ENCODE data around the gene PACRG.
"Not testable (repeated sequence)": the region's sequence is repeated elsewhere in the genome, so short reads cannot be mapped to it uniquely, and the experiment has no call there.

PACRG gene

DNA sequence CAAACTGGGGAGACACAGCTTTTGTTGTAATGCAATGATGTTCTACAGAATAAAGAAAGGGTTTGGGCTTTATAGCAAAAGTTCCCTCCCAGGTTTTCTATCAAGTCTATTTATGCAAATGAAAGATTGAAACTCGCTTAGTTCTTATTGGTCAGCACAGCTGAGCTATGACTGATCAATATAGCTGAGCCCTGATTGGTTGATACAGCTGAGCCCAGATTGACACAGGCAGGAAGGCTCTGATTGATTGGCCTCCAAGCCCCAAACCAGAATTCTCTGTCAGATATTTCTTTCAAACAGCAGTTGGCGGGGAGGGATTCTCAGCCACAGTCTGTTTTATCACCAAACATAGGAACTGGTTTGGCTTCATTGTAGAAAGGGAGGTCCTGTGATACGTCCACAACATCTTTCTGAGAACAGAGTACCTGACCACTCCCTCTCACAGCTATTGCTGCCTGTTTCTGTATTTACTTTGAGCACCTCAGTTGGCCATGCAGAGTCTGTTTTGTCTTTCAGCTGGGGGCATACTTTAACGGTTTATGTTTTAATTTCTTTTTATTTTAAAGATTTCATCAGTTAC lies 223.5 kb downstream of the PACRG start:
- DNase-seq, result no peak

DNA sequence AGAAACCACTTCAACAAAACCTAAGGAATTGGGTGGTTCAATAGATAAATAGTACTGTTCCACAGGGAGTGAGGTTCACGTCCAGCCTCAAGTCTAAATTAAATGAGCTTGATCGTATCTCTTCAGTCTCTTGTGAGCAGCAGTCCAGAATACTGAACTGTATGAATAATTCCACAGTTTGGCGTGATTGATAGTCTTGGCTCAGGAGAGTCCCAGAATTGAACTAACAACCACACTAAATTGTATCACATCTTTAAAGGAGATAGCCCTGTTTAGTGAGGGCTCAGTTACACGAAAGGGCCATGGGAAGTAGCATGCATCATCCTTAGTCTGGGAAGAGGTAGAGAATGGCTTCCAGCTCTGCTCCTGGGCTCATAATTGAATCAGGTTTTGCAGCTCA lies 224.6 kb downstream of the PACRG start:
- DNase-seq, result no peak

DNA sequence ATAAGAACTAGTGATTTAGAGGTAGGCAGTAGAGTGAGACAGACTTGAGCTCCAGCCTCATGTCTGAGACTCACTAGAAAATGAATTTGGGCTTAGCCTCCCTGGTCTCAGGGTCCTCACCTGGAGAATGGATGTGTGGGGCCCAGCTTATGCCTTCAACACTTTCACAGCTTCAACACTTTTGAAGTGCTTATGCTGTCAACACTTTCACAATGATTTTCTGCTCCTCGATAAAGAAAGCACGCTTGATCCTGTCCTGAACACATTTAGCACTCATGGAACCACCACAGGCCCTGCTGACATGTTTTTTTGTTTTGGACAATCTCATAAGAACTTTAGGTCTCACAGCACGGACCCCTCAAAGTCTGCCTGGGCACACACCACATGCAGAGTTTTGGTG lies 229.3 kb downstream of the PACRG start:
- no peak for DNase-seq

DNA sequence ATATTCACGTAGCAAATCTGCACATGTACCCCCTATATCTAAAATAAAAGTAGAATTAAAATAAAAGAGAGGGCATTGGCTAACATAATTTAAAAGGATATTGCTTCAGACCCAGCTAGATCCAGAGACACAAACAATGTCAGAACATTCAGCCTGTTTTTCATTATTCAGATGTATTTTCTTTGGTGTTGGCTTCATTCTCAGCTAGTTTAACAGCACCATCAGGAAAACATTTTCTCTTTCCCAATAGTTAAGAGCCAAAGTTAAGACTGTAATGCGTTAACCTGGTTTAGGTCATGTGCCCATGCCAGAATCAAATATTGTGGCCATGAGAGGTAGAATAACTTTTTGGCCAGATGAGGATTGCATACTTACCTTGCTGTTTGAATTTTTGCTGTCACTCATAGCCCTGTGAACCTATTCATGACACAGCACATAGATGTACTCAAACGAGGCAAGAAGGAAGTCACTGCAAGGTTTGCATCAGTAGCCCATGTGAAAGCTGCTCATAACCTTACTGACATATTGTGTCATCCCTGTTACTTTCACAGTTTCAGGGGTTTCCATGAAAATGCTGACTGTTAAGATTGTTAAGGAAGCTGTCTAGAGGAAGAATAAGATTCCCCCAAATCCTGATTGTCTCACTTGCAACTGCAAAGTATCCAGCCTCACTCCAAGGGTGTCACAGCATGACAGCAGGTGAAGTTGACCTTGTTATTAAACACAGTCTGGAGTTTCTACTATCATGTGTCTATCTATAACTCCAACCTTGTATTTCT lies 233.1 kb downstream of the PACRG start:
- no peak for DNase-seq

DNA sequence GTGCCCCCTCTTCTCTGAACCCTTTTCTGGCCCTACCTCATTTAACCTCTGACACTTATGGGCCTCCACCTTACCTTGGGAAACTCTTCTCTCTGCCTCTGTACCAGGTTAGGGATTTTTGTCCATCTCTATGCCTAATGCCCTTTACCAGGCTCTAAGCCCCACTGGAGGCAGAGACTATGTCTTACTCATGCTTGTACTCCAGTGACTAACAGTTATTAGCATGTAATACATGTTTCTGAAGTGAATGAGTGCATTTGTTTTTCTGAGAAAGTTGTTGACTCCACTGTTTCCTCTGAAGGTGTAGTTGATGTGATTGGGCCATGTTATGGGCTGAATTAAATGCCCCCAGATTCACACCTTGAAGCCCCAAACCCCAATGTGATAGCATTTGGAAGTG lies 234.3 kb downstream of the PACRG start:
- DNase-seq, result no peak

DNA sequence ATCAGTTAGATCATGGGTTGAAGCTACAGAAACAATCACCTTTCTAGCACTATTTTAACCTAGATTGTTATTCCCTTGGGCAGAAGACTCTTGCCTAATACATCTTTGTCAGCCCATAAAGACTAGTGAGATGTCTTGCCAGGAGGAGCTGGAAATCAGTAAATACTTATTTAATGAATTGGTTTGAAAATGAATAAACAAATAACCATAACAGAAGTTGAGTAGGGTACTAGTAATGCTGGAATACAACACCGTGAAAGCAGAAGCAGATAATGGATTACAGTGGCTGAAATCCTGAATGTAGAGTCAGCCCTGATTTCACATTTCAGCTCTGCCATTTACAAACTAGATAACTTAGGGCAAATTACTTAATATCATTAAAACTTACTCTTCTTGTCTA lies 236.1 kb downstream of the PACRG start:
- no peak for DNase-seq

DNA sequence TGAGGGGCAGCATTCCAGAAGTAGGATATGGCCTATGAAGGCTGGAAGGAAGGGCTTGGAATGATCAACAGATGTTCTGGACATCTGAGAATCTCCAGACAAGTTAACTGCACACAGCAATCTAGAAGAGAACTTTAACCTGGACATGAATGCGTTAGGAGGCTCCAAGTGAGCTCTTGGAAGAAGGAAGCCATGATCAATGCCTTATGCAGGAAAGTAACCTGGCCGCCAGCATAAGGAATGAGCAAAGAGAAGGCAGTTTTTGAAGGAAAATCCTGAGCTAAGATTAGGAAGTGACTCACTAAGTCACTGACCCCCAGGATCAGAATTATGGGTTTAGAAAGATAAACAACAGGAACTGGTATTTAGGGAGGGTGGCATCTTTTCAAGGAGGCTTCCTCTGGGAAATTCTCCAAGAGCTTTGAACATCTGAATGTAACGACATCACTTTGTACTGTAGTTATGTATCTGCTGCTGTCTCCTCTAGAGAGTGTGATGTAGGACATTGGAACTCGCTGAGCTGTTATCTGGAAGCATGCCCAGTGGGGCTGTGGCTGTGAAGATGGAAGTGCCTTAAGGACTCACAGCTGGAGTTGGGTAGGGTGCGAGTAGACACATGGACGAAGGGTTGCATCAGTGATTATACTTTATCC lies 236.8 kb downstream of the PACRG start:
- DNase-seq, result no peak

DNA sequence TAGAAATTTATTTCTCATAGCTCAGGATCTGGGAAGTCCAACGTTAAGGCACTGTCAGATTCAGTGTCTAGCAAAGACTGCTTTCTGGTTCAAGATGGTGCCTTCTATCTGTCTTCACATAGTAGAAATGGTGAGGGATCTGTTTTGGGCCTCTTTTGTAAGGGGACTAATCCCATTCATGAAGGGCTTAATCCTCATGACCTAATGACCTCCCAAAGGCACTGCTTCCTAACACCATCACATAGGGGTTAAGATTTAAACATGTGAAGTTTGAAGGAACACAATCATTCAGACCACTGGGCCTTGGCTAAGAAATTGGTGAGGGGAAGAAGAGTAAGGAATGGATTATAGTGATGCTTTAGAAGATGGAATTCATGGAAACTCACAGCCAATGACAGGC lies 237.6 kb downstream of the PACRG start:
- no peak for DNase-seq

DNA sequence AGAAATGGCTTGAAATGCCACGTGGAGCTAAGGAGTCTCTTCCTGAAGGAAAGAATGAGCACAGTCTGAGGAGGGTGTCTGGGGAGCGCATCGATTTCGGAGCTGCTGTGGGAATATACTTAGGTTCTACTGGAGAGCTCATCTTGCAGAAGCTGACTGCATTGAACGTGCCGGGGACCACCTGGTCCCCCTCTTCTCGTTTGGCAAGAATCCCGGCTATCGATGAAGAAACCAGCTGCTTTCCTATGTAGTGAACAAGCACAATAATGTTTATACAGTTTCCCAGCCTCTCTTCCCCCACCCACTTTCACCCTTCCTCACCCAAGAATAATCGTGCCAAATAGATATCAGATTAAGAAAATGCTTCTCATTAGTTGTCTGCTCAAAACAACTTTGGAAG lies 242.5 kb downstream of the PACRG start:
- DNase-seq, result no peak

DNA sequence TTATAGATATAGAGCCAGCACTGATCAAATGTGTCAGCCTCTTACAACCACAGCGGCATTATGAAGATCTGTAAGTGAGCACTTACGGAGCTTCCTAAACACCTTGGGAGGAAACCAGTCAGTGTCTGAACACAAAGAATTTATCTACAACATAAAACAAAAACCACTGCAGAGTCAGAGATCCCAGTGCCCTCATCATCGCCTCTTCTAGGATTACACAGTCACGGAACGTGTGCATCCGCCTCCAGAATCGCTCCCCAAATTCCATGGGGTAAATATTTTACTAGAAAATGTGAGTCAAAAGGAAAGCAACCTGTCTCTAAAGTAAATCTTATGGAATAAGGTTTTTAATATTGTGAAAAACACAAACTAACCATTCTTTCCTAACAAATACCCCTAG lies 243.6 kb downstream of the PACRG start:
- DNase-seq, result no peak

DNA sequence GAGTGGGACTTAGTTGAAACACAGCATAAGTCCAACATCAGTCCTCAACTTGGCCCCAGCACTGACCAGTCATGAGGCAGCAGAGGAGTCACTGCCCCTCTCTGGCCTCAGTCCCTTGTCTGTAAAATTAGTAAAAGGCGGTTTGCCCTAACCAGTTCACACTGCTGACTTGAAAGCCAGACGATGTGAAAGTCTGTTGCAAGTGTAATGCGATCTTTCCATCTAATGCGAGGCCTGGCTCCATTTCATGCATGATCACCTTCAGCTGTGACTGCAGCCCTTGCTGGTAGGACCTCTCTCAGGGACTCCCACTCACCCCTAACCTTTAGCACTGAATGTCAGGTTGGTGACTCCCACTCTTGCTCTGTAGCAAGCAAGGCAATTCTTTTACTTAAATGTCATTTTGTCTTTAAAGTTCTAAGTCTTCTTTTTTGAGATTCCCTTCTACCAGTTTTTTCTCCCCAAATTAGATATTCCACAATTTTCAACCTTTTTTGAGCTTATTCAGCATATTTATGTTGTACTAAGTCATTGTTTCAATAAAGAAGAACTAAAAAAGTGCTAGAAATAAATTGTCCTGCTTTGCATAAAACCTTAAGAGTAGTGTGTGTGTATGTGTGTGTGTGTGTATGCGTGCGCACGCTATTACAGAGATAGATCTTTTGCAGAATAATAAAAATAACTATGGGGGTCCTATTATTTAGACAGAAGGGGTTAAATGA lies 245.5 kb downstream of the PACRG start:
- no peak for DNase-seq

DNA sequence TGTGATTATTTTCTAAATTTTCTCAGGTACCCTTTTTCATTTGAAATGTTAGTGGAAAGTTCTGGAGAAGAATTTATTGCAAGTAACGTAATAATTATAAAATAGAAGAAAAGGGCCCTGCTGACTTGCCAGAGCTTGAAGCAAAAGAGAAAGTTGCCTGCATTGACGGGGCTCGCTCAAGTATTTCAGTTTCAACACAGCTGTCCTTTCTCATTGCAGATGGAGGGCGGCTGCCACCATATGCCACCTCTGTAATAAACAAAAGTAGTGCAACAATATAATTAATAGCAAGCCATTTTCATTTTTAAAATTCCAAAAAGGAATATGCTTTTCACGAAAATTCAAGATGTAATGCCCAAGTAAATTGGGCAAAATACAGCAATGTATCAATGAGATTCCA lies 246.2 kb downstream of the PACRG start:
- DNase-seq, result no peak

DNA sequence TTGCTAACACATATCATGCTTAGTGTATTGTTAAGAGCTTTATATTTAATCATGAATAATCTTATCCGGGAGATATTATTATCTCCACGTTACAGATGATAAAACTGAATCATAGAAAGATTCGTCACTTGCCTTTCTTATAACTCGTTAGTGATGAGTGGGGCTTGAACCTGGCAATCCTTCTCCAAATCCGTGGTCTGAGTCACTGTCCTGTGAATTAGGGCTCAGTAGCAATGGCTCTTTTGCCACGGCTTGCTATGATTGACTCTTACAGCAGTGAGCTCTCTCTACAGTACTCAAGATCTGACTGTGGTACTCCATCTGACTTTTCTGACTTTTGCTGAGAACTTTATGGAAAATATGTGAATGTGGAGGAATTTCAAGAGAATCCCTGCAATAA lies 246.9 kb downstream of the PACRG start:
- no peak for DNase-seq

DNA sequence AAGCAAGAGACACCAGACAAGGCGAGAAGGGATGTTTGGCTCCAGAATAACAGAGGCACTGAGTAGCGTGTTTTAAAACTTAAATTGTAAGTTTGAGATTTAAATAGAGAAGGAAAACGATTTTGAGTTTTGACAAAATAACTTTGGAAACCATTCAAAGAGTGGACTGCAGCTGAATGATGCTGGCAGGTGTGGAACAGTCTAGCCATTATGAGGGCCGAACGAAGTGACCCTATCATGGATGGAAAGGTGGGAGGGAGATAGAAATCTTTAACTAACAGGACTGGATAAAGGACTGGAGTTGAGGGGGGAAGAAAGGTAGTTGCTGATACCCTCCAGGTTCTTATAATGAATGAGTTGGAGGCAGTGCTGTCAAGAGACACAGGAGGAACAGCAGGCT lies 248.4 kb downstream of the PACRG start:
- DNase-seq, result no peak

DNA sequence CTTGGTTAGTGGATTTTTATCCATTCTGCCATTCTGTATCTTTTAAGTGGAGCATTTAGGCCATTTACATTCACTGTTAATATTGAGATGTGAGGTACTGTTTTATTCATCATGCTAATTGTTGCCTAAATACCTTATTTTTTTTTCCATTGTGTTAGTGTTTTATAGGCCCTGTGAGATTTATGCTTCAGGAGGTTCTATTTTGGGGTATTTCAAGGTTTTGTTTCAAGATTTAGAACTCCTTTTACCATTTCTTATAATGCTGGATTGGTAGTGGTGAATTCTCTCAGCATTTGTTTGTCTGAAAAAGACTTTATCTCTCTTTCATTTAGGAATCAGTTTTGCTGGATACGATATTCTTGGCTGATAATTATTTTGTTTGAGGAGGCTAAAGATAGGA lies 255.5 kb downstream of the PACRG start:
- DNase-seq, result not testable (repeated sequence)

DNA sequence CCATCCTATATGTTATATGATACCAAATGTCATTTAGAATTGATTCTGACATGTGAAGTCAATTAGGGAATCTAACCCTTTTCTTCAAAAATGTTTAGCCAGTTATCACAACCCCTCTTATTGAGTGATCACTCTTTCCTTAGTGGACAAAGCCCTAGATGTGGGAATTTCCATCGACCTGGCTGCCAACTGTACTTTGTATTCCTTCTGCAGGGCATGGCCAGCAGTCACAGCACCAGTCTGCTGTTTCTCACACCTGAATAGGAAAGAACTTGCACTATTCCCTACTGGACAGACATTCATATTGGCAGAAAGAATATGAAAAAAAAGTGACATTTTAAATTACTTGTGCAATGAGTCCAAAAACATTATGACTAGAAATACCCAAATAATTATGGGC lies 271.0 kb downstream of the PACRG start:
- DNase-seq, result no peak

DNA sequence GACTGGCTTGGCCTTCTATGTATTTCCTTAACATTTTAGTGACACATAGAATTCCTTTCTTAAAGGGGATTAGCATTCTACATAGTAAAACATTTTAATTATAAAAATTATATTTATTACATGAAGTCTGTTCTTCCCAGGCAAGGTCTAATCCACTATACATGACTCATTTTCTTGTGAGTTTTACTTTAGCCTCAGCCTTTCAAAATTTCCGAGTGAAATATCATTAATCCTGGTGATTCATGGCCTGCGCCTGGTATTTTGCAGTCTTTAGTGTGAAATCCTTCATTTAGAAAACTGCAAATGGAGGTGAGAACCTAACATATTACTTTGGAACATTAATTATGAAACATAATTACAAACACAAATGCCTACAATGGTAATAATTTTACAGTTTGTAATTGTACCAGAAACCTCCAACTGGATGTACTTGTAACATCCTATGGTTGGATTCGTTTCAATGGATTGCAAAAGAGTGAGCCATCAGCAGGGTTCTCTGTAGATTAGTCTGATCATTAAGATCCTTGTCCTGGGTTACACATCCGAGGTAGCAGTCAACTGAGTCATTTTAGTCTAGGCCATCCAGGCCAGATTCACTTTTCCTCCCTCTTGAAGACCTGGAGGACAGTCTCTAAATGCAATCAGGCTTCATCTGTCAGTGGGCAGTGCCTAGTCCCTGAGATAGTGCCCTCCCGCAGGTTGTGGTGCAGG lies 272.0 kb downstream of the PACRG start:
- DNase-seq, result no peak

DNA sequence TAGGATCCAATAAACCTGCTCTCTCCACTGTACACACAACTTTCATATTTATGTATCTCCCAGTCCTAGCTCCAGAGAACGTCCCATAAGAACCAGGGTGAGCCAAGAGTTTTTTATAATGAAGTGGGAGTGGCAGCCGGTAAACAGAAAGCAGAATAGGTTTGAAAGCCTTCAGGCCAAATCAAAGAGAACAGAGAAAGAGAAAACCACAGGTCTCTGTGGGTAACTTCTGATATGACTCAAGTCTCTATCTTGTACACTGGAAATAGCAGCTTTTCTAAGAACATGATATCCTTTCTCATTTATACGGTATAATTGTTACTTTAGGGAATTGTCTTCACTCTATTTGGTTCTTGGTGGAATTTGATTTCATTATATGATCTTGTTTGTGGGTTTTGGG lies 273.6 kb downstream of the PACRG start:
- no peak for DNase-seq

DNA sequence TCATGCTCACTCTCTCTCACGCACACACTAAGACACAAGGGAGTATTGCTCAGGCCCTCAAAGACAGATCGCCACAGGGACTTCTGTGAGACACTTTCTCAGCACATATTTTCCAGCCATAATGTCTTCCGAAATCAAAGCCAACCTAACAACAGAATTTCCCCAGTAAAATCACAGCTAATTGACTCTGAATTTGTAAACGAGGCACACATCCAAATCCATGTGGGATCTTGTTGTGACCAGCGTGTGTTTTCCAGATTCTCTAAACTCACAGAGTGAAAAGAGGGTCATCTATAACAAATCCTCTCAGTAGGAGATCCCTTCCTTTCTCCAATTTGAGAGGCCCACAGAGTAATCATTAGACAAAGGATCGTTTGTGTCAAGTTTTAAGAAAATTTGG lies 280.4 kb downstream of the PACRG start:
- no peak for DNase-seq

DNA sequence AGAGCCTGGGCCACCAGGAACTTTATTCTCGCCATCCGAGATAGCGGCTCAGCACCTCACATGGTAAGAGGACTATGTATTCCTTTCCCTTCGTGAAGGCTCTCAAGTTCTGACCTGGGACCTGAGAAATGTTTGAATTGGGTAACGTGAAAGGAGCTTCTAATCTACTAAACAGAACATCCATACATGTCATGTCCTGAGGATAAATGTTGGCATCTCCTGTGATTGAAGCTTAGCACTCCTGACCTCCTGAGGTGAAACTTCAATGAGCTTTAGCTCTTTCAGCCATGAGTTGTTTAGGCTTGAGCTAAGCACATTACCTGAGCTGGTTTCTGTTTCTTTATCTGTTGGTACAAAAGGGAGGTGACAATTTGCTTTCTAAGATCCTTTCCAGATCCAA lies 280.9 kb downstream of the PACRG start:
- no peak for DNase-seq

DNA sequence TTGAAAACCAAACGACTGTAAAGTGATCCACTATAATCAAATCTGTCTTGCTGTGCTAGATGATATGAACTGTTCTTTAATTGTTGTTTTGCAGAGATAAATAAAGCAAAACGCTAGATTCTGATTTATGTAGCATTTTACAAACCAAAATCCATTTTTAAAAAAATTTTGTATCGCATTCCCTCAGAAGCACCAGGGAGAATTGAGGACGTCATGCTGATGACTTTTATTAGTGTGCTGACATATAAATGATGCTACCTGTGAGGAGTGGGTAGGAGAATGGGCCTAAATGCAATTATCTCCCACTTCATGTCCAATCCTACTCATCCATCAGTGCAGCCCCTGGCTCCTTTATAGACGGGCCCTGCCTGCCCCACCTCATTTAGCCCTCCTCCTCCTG lies 282.4 kb downstream of the PACRG start:
- DNase-seq, result no peak

DNA sequence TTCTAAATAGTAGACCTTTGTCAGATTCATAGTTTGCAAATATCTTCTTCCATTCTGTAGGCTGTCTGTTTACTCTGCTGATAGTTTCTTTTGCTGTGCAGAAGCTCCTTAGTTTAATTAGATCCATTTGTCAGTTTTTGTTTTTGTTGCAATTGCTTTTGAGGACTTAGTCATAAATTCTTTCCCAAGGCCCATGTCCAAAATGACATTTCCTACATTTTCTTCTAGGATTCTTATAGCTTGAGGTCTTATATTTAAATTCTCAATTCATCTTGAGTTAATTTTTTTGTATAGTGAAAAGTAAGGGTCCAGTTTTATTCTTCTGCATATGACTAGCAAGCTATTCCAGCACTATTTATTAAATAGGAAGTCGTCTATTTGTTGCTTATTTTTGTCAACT lies 287.0 kb downstream of the PACRG start:
- no peak for DNase-seq

DNA sequence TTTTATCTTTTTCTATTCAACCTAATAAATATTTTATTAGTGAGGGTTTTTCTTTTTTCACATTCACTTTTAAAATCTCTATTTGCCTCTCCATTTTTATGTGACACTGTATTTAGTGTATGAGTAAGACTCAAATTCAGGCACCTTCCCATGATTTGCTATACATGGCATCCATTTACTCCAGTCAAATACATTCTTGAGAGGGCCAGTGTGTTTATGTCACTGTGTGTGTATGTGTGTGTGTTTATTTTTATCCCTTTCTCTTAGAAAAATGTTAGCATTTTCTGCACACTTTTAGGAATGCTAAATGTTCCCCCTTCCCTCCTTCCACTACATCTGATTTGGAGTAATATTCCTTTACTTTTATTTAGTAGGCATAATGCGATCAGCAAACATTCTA lies 290.0 kb downstream of the PACRG start:
- DNase-seq, result no peak

Measured in NCI-H748 treated with DMSO at 0.1 percent for 48 hours (cell line).